Measurements from ENCODE around the gene BEND6. TPM values are rescaled to one million over a fixed set of nuclear protein-coding genes. Genes with fewer than 3 reads are reported as not detected.

Gene BEND6
- total and polyA plus RNA-seq, 4 donors, result 2.3 to 5.5 (median 3.1) TPM

- Histone ChIP-seq H3K27ac (ENCODE audit: low read depth in 1 of 2, low read length in 2 of 2) (no peak overlapping the region), H3K4me1 (ENCODE audit: control insufficient read depth in 1 of 2, insufficient read depth in 2 of 2, low read length in 2 of 2) (no peaks in the 10 kb centered on the region), H3K4me3 (ENCODE audit: low read length in 2 of 2) (no peak overlapping the region), H3K9me3 (ENCODE audit: control insufficient read depth, low read length) (no peaks in the 10 kb centered on the region), H3K36me3 (ENCODE audit: control insufficient read depth in 1 of 2, insufficient read depth in 2 of 2, low read length in 1 of 2) (no peaks in the 10 kb centered on the region), H3K27me3 (ENCODE audit: control insufficient read depth in 1 of 2, insufficient read depth in 2 of 2, low read length in 1 of 2) (no peaks in the 10 kb centered on the region)
- no peak for DNase-seq
- ATAC-seq (ENCODE audit: low FRiP score), result no peak
- intact Hi-C loops (cut with DNase I), result loop anchor here in 1 of 2 donors (2.0 kb wide), 1 partner anchor 115 kb away; no protein-coding TSS in a partner anchor
- 85% methylated on average over 4 of the region's 4 CpGs for WGBS, 2 donors
These were observed 64.5 kb downstream of the BEND6 start for GRCh38 chr6:57019434-57019833.

DNA sequence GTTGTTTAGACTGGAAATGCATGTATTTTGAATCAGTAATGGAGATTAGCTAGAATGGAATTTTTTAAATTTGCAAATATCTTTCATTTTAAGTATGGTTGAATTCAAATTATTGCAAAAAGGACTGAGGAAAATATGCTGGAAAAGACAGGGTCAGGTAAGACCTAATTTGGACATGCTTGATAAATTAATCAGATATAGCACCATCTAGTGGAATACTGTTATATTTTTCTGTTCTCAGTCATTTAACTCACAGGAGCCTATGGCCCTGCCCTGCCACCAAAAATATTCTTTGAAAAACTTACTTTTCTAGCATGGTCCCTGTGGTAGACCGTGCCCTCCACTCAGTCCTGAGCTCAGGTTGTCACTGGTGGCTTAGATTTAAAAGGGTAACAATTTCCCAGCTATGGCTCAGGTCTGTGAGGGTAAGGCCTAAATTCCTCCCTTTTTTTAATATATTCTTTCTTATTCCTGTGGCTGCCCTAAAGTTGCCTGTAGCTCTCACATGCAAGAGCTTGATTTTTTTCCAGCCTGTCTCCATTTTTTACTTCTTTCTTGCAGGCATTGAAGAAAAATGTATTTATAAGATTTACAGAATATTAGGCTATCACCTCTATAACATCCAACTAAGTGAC is 66.3 kb downstream of the BEND6 start:
- Histone ChIP-seq H3K9me3 (ENCODE audit: control insufficient read depth, low read length) (peaks cover 3% of the 10 kb centered on the region), H3K27ac (ENCODE audit: low read depth in 1 of 2, low read length in 2 of 2) (no peak overlapping the region), H3K27me3 (ENCODE audit: control insufficient read depth in 1 of 2, insufficient read depth in 2 of 2, low read length in 1 of 2) (no peaks in the 10 kb centered on the region), H3K4me3 (ENCODE audit: low read length in 2 of 2) (no peak overlapping the region), H3K36me3 (ENCODE audit: control insufficient read depth in 1 of 2, insufficient read depth in 2 of 2, low read length in 1 of 2) (no peaks in the 10 kb centered on the region), H3K4me1 (ENCODE audit: control insufficient read depth in 1 of 2, insufficient read depth in 2 of 2, low read length in 2 of 2) (no peaks in the 10 kb centered on the region)
- intact Hi-C loops (cut with DNase I), result loop anchor here (5.0 to 10.0 kb wide), 3 partner anchors 66 to 296 kb away; partner anchors contain the start of genes BEND6 (in 1 of the 2) and PRIM2 (in 1 of the 2)
- DNase-seq (no peak), ATAC-seq (ENCODE audit: low FRiP score) (peak; percentile 60)
- 6 to 9% methylated on average over 1 of the region's 1 CpG for WGBS, 2 donors

GRCh38 chr6:57024321-57024720 is 69.4 kb downstream of the BEND6 start:
- H3K4me3 ChIP-seq (ENCODE audit: low read length in 2 of 2), result no peak overlapping the region
- intact Hi-C loops (cut with DNase I), result loop anchor here (5.0 to 10.0 kb wide), 3 partner anchors 70 to 293 kb away; partner anchors contain the start of genes BEND6 (in 1 of the 2) and PRIM2 (in 1 of the 2)
- H3K27me3 ChIP-seq (ENCODE audit: control insufficient read depth in 1 of 2, insufficient read depth in 2 of 2, low read length in 1 of 2), result no peaks in the 10 kb centered on the region
- H3K27ac ChIP-seq (ENCODE audit: low read depth in 1 of 2, low read length in 2 of 2), result no peak overlapping the region
- DNase-seq (no peak), ATAC-seq (ENCODE audit: low FRiP score) (no peak)
- H3K4me1 ChIP-seq (ENCODE audit: control insufficient read depth in 1 of 2, insufficient read depth in 2 of 2, low read length in 2 of 2), result no peaks in the 10 kb centered on the region
- H3K36me3 ChIP-seq (ENCODE audit: control insufficient read depth in 1 of 2, insufficient read depth in 2 of 2, low read length in 1 of 2), result no peaks in the 10 kb centered on the region
- 50 to 55% methylated on average over 2 of the region's 2 CpGs for WGBS, 2 donors
- H3K9me3 ChIP-seq (ENCODE audit: control insufficient read depth, low read length), result peaks cover 3% of the 10 kb centered on the region

GRCh38 chr6:57024775-57025174 is 69.9 kb downstream of the BEND6 start:
- 72 to 87% methylated on average over 1 of the region's 1 CpG for WGBS, 2 donors
- no peaks in the 10 kb centered on the region for H3K27me3 ChIP-seq (ENCODE audit: control insufficient read depth in 1 of 2, insufficient read depth in 2 of 2, low read length in 1 of 2)
- H3K9me3 ChIP-seq (ENCODE audit: control insufficient read depth, low read length), result peaks cover 3% of the 10 kb centered on the region
- intact Hi-C loops (cut with DNase I), result loop anchor here (5.0 to 10.0 kb wide), 3 partner anchors 70 to 293 kb away; partner anchors contain the start of genes BEND6 (in 1 of the 2) and PRIM2 (in 1 of the 2)
- ATAC-seq (ENCODE audit: low FRiP score) (no peak), DNase-seq (no peak)
- H3K4me3 ChIP-seq (ENCODE audit: low read length in 2 of 2), result no peak overlapping the region
- H3K4me1 ChIP-seq (ENCODE audit: control insufficient read depth in 1 of 2, insufficient read depth in 2 of 2, low read length in 2 of 2), result no peaks in the 10 kb centered on the region
- H3K36me3 ChIP-seq (ENCODE audit: control insufficient read depth in 1 of 2, insufficient read depth in 2 of 2, low read length in 1 of 2), result no peaks in the 10 kb centered on the region
- no peak overlapping the region for H3K27ac ChIP-seq (ENCODE audit: low read depth in 1 of 2, low read length in 2 of 2)

DNA sequence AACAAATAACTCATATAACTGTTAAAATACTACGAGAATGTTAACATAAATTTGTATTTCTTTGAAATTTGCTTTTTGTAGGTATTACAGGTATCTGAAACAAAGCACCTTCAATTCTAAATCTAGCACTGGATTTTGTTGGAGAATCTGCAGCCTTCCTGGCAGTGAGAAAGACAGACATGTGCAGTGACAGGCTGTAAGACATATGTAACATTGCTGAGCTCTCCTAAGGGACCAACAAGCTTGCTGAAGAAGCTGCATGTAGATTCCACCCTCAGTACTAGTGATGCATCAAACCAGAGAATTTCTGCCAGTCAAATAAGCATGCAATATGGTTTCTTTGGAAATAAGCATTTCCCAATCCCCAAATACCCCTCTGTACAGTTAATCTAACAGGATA is 71.1 kb downstream of the BEND6 start:
- H3K9me3 ChIP-seq (ENCODE audit: control insufficient read depth, low read length), result peaks cover 3% of the 10 kb centered on the region
- no peaks in the 10 kb centered on the region for H3K36me3 ChIP-seq (ENCODE audit: control insufficient read depth in 1 of 2, insufficient read depth in 2 of 2, low read length in 1 of 2)
- no peak overlapping the region for H3K27ac ChIP-seq (ENCODE audit: low read depth in 1 of 2, low read length in 2 of 2)
- no peaks in the 10 kb centered on the region for H3K4me1 ChIP-seq (ENCODE audit: control insufficient read depth in 1 of 2, insufficient read depth in 2 of 2, low read length in 2 of 2)
- WGBS, 2 donors, result 39 to 54% methylated on average over 1 of the region's 1 CpG
- ATAC-seq (ENCODE audit: low FRiP score) (no peak), DNase-seq (no peak)
- intact Hi-C loops (cut with DNase I), result loop anchor here in 1 of 2 donors (10.0 kb wide), 1 partner anchor 71 kb away; the partner anchor contains the start of gene BEND6
- no peak overlapping the region for H3K4me3 ChIP-seq (ENCODE audit: low read length in 2 of 2)
- H3K27me3 ChIP-seq (ENCODE audit: control insufficient read depth in 1 of 2, insufficient read depth in 2 of 2, low read length in 1 of 2), result no peaks in the 10 kb centered on the region

DNA sequence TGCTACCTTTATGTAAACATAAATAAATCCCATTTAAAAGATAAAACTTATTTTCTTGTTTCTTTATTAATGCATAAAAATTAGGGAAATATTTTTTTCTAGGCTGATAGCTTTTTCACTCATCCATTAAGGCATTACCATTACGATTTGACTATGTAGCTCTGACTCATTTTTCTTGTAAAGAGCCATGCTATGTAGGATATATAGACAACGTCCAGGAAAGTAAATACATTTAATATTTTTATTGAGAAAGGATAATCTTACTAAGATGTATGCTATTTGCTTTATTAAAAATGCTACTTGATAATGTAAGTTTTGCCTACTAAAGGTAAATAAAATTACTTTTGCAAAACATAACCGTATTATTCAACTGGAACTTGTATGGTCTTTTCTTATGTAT is 72.4 kb downstream of the BEND6 start:
- intact Hi-C loops (cut with DNase I), result loop anchor here in 1 of 2 donors (10.0 kb wide), 1 partner anchor 72 kb away; the partner anchor contains the start of gene BEND6
- WGBS, 2 donors, result 84 to 87% methylated on average over 3 of the region's 3 CpGs

GRCh38 chr6:57029213-57029612 is 74.3 kb downstream of the BEND6 start:
- H3K9me3 ChIP-seq (ENCODE audit: control insufficient read depth, low read length), result peaks cover 3% of the 10 kb centered on the region
- WGBS, 2 donors, result 90 to 91% methylated on average over 9 of the region's 9 CpGs
- intact Hi-C loops (cut with DNase I), result loop anchor here in 1 of 2 donors (10.0 kb wide), 1 partner anchor 74 kb away; the partner anchor contains the start of gene BEND6
- H3K4me1 ChIP-seq (ENCODE audit: control insufficient read depth in 1 of 2, insufficient read depth in 2 of 2, low read length in 2 of 2), result no peaks in the 10 kb centered on the region
- no peak for ATAC-seq (ENCODE audit: low FRiP score)
- no peak overlapping the region for H3K4me3 ChIP-seq (ENCODE audit: low read length in 2 of 2)
- no peaks in the 10 kb centered on the region for H3K27me3 ChIP-seq (ENCODE audit: control insufficient read depth in 1 of 2, insufficient read depth in 2 of 2, low read length in 1 of 2)
- no peaks in the 10 kb centered on the region for H3K36me3 ChIP-seq (ENCODE audit: control insufficient read depth in 1 of 2, insufficient read depth in 2 of 2, low read length in 1 of 2)
- no peak overlapping the region for H3K27ac ChIP-seq (ENCODE audit: low read depth in 1 of 2, low read length in 2 of 2)
- no peak for DNase-seq

More for the DNA sequence above, 72.4 kb downstream of the BEND6 start:
- no peak overlapping the region for H3K27ac ChIP-seq (ENCODE audit: low read depth in 1 of 2, low read length in 2 of 2)
- H3K36me3 ChIP-seq (ENCODE audit: control insufficient read depth in 1 of 2, insufficient read depth in 2 of 2, low read length in 1 of 2), result no peaks in the 10 kb centered on the region
- no peaks in the 10 kb centered on the region for H3K4me1 ChIP-seq (ENCODE audit: control insufficient read depth in 1 of 2, insufficient read depth in 2 of 2, low read length in 2 of 2)
- peaks cover 3% of the 10 kb centered on the region for H3K9me3 ChIP-seq (ENCODE audit: control insufficient read depth, low read length)
- no peak for DNase-seq
- H3K4me3 ChIP-seq (ENCODE audit: low read length in 2 of 2), result no peak overlapping the region
- H3K27me3 ChIP-seq (ENCODE audit: control insufficient read depth in 1 of 2, insufficient read depth in 2 of 2, low read length in 1 of 2), result no peaks in the 10 kb centered on the region
- no peak for ATAC-seq (ENCODE audit: low FRiP score)

DNA sequence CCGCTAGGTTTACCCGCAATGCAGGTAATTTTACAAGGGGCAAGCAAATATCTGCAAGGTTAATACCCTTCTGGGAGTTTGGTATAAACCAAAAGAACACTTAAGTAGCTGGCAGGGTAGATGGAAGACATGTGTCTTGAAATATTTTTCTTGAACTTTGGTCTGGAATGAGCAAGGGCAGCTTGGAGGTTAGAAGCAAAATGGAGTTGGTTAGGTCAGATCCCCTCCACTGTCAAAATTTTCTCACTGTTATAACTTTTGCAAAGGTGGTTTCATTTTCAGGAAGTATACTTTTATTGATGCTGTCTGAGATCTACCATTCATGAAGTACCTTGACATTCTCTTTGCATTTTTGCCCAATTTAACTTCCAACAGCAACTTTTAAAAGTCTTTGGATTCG is 78.3 kb downstream of the BEND6 start:
- no peaks in the 10 kb centered on the region for H3K36me3 ChIP-seq (ENCODE audit: control insufficient read depth in 1 of 2, insufficient read depth in 2 of 2, low read length in 1 of 2)
- intact Hi-C loops (cut with DNase I), result no loop called here
- no peak for ATAC-seq (ENCODE audit: low FRiP score)
- no peaks in the 10 kb centered on the region for H3K4me1 ChIP-seq (ENCODE audit: control insufficient read depth in 1 of 2, insufficient read depth in 2 of 2, low read length in 2 of 2)
- no peak overlapping the region for H3K4me3 ChIP-seq (ENCODE audit: low read length in 2 of 2)
- WGBS, 2 donors, result 87 to 97% methylated on average over 3 of the region's 3 CpGs
- H3K9me3 ChIP-seq (ENCODE audit: control insufficient read depth, low read length), result no peaks in the 10 kb centered on the region
- H3K27ac ChIP-seq (ENCODE audit: low read depth in 1 of 2, low read length in 2 of 2), result no peak overlapping the region
- DNase-seq, result no peak
- no peaks in the 10 kb centered on the region for H3K27me3 ChIP-seq (ENCODE audit: control insufficient read depth in 1 of 2, insufficient read depth in 2 of 2, low read length in 1 of 2)

DNA sequence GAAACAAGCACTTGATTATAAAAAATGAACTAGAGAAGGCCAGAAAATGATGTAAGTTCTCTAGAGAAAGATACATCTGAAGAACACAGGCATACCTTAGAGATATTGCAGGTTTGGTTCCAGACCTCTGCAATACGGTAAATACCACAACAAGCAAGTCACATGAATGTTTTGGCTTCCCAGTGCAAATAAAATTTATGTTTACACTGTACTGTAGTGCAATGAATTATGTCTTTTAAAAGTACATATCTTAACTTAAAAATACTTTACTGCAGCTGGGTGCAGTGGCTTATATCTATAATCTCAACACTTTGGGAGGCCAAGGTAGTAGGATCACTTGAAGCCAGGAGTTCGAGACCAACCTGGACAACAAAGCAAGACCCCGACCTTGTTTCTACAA is 80.6 kb downstream of the BEND6 start:
- H3K4me3 ChIP-seq (ENCODE audit: low read length in 2 of 2), result no peak overlapping the region
- no peaks in the 10 kb centered on the region for H3K4me1 ChIP-seq (ENCODE audit: control insufficient read depth in 1 of 2, insufficient read depth in 2 of 2, low read length in 2 of 2)
- no peaks in the 10 kb centered on the region for H3K27me3 ChIP-seq (ENCODE audit: control insufficient read depth in 1 of 2, insufficient read depth in 2 of 2, low read length in 1 of 2)
- 24% methylated on average over 3 of the region's 3 CpGs for WGBS, 2 donors
- intact Hi-C loops (cut with DNase I), result no loop called here
- DNase-seq, result no peak
- no peak overlapping the region for H3K27ac ChIP-seq (ENCODE audit: low read depth in 1 of 2, low read length in 2 of 2)
- H3K36me3 ChIP-seq (ENCODE audit: control insufficient read depth in 1 of 2, insufficient read depth in 2 of 2, low read length in 1 of 2), result no peaks in the 10 kb centered on the region
- peaks cover 1% of the 10 kb centered on the region for H3K9me3 ChIP-seq (ENCODE audit: control insufficient read depth, low read length)
- no peak for ATAC-seq (ENCODE audit: low FRiP score)
